ENCODE data around the gene CYGB.

Gene CYGB

DNA sequence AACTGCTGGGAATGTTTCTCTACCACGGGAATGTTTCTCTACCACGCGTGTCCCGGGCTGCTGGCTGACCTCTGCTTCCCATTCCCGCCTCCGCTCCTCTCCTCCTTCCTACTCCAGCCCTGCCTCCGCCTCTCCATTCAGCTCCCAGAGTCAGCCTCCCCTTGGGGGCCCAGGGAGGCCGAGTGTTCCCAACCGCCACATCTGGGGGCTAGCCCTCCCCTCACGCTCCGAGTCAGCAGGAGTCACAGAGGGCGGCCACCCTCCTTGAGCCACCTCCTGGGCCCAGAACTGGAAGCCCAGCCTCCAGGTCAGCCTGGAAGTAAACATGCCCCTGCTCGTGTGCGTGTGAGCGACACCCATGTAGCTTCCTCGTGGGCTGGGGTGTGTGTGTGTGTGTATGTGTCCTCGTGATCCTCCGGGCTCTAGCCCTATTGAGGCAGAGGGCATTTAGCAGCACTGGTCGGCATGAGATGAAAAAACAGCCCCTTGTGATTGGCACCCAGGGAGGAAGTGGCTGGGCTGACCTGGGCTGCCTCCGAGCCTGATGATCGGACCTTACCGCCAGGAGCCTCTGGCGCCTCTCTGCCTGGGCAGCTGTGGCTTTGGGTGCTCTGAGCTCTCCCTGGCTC is 7.3 kb downstream of the CYGB start:
- TF ChIP-seq SIN3A (IDR thresholded peaks at IDR 0.05; ENCODE audit: borderline replicate concordance, insufficient read depth, low read length) (no peak), FOXP2 (optimal IDR thresholded peaks at IDR 0.05; ENCODE audit: borderline replicate concordance, extremely low read depth, extremely low read length, insufficient read depth) (peak; percentile 20)

GRCh38 chr17:76529224-76530094 is 8.1 kb downstream of the CYGB start:
- TF ChIP-seq SIN3A (IDR thresholded peaks at IDR 0.05; ENCODE audit: borderline replicate concordance, insufficient read depth, low read length) (peak; percentile 83; the same call in 1 of the 2 replicates), REST (IDR thresholded peaks at IDR 0.05; ENCODE audit: insufficient read depth in 1 of 2, low read depth in 2 of 2, low read length in 2 of 2) (0 out of 4 replicates have a peak, but pooled peaks of 1 of the 2 experiments have one; percentile 41), POLR2AphosphoS5 (IDR thresholded peaks at IDR 0.05; ENCODE audit: low read depth, low read length) (peak; percentile 40; the same call in 1 of the 2 replicates), TAF1 (IDR thresholded peaks at IDR 0.05; ENCODE audit: borderline replicate concordance, insufficient read depth, low read length) (peak; percentile 34; the same call in 1 of the 2 replicates), FOXP2 (optimal IDR thresholded peaks at IDR 0.05; ENCODE audit: borderline replicate concordance, extremely low read depth, extremely low read length, insufficient read depth) (peak; percentile 97)

- TF ChIP-seq FOXP2 (optimal IDR thresholded peaks at IDR 0.05; ENCODE audit: borderline replicate concordance, extremely low read depth, extremely low read length, insufficient read depth) (no peak), REST (IDR thresholded peaks at IDR 0.05; ENCODE audit: insufficient read depth in 1 of 2, low read depth in 2 of 2, low read length in 2 of 2) (no peak), POLR2AphosphoS5 (IDR thresholded peaks at IDR 0.05; ENCODE audit: low read depth, low read length) (no peak), SIN3A (IDR thresholded peaks at IDR 0.05; ENCODE audit: borderline replicate concordance, insufficient read depth, low read length) (no peak), TAF1 (IDR thresholded peaks at IDR 0.05; ENCODE audit: borderline replicate concordance, insufficient read depth, low read length) (no peak)
Measured at GRCh38 chr17:76528528-76529223, 8.8 kb downstream of the CYGB start.

DNA sequence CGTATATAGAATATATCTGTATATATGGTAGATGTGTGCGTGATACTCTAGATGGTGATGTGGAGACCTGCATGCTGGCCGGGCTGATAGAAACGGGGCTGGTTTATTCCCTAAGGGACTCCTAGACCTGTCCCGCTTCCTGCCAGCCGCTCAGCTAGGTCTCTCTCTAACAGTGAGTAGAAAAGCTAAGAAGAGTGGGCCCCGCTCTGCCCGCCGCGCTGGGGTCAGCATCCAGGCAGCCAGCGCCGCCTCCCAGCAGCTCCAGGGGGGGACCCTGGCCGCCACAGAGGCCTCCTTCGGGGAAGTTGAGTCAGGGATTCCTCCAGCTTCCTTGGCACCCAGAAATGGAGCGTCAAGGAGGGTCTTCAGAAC is 9.4 kb downstream of the CYGB start:
- no peak for TF ChIP-seq REST (IDR thresholded peaks at IDR 0.05; ENCODE audit: insufficient read depth in 1 of 2, low read depth in 2 of 2, low read length in 2 of 2)
- no peak for TF ChIP-seq SIN3A (IDR thresholded peaks at IDR 0.05; ENCODE audit: borderline replicate concordance, insufficient read depth, low read length)
- no peak for TF ChIP-seq TAF1 (IDR thresholded peaks at IDR 0.05; ENCODE audit: borderline replicate concordance, insufficient read depth, low read length)
- no peak for TF ChIP-seq FOXP2 (optimal IDR thresholded peaks at IDR 0.05; ENCODE audit: borderline replicate concordance, extremely low read depth, extremely low read length, insufficient read depth)
- no peak for TF ChIP-seq POLR2AphosphoS5 (IDR thresholded peaks at IDR 0.05; ENCODE audit: low read depth, low read length)

- TF ChIP-seq FOXP2 (optimal IDR thresholded peaks at IDR 0.05; ENCODE audit: borderline replicate concordance, extremely low read depth, extremely low read length, insufficient read depth), result peak; percentile 55
- no peak for TF ChIP-seq TAF1 (IDR thresholded peaks at IDR 0.05; ENCODE audit: borderline replicate concordance, insufficient read depth, low read length)
Measured at GRCh38 chr17:76527430-76528111, 9.9 kb downstream of the CYGB start.
